HG03571 (cell line): ENCODE measurements around the gene AP3B1.
"Not testable (repeated sequence)": the region's sequence is repeated elsewhere in the genome, so short reads cannot be mapped to it uniquely, and the experiment has no call there.

Source experiments
- ATAC-seq: cut with Tn5 transposase; IDR thresholded peaks from one replicate; pipeline ENCODE4 v1.9.1; 2021; ENCODE audit not compliant: unreplicated experiment

AP3B1 gene

DNA sequence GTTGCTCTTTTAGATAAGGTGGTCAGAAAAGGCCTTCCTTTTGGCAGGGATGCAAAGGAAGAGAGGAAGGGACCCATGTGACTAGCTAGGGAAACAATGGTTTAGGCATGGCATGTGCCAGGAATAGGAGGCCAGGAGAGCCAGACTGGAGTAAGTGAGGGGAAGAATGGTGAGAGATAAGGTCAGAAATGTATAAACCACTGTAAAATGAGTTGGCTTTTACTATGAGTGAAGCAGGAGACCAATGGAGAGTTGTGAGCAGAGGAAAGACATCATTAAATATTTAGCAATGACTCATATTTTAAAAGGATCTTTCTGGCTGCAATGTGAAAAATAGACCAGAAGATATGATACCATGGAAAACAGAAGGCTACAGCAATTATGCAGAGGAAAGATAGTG, 50.9 kb downstream of the AP3B1 start:
- ATAC-seq, result no peak

DNA sequence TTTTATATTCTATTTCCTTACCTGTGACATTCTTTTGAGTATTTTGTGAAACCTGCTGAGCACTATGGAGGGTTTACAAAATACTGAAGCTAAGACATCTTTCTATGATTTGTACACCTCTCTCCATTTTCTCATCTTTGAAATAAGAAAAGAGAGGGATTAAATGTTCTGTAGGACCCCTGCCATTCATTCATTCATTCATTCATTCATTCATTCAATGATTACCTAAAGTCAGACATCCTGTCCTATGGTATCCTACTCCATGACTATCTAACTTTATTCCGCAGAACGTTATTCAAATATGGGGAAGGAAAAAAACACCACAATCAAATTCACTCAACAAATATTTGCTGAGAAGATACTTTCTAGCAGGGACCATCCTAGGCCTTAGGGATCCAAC, 51.4 kb downstream of the AP3B1 start:
- ATAC-seq, result no peak

DNA sequence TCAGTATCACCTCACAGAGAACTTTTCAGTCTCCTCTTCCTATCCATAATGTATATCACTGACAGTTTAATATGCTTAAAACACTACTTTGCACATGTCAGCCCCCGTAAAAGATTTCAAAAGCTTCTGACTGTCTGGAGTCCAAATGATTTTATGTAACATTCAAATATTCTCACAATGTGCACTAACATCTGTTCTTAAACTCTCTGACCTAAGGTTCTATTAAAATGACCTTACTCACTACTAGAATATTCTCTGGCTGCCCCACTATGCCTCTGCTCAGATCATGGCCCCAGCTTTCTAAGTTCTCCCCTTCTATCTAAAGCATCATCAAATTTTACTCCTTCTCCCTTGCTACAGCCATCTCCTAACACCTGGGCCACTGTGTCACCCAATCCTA, 52.5 kb downstream of the AP3B1 start:
- ATAC-seq, result no peak

DNA sequence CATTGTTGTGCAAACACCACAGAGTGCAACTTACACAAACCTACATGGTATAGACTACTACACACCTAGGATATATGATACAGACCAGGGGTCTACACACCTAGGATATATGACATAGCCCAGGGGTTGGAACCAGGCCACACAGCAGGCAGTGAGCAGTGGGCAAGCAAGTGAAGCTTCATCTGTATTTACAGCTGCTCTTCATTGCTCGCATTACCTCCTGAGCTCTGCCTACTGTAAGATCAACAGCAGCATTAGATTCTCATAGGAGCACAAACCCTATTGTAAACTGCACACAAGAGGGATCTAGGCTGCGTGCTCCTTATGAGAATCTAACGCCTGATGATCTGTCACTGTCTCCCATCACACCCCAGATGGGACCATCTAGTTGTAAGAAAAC, 56.6 kb downstream of the AP3B1 start:
- no peak for ATAC-seq

DNA sequence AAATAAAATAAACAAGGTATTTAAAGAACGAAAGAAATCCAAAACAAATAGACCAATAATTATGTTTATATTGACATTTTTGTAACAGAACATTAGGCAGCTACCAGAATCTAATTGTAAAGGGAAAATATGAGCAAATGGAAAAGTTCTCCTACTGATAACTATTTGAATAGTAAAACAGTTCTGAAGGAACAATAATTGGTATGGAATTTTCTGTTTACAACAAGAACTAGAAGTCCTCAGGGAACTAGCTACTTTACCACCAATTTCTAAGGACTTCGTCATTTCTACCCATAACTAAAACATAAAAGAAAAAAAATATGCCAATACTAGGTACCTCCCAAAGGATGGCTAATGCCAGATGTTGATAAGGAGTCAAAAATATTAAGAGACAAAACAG, 58.5 kb downstream of the AP3B1 start:
- no peak for ATAC-seq

DNA sequence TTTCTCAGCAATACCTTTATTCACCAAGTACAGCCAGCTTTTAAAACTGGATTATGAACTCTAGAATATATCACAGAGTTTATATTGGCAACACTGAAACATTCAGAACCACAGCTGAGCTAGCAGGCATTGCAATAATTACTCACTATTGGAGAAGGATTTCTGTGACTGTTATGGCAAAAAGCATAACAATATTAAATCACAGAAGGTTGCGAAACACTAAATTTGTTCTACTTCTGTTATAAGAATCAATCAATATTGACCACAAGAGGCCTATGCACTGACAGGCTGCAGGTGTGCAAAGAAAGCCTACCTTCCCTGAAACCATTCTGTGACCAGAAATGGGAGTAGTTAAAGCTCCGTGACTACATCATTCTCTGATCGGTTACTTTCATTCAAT, 59.2 kb downstream of the AP3B1 start:
- no peak for ATAC-seq

DNA sequence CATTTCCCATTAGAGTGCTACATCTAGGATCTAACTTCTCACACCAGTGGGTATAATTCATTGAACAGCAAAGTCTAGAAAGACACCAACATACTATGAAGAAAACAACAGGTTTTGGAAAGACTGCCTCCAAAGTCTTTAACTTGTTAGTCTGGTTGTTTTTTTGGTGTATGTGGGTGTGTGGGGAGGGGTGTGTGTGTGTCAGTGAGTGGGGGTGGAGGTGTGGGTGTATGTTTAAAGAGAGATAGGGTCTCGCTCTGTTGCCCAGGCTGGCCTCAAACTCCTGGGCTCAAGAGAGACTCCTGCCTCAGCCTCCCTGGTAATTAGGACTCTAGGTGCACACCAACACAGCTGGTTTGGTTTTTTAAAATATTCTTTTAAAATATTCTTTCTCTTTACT, 59.7 kb downstream of the AP3B1 start:
- no peak for ATAC-seq

DNA sequence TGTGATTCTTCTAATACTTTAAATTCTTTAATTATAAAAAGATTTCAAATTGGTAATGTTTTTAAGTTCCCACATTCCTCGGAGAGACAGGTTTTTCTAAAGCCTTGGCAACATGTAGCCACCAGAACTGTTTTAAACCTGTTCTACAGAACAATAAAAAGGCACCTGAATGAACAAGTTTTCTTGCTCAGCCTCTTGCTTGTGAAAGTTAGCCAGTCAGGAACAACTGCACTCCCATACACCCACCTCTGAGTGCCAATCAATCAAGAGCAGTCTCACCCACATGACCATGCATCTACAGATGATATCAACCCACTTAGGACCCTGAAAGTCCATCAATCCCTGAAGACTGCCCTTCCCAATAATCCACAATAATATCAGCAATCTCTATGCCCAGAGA, 62.3 kb downstream of the AP3B1 start:
- no peak for ATAC-seq

DNA sequence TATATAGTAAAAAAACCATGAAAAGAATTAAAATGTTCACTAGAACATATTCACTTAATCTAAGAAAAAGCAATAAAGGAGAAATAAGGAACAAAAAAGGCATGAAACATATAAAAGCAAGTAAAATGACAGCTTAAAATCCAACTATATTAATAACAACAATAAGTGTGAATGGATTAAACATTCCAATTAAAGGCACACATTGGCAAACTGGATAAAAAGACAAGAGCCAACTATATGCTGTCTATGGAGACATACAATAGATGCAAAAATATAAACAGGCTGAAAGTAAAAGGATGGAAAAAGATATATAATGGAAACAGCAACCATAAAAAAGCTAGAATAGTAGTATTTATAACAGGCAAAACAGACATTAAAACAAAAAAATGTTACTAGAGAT, 70.1 kb downstream of the AP3B1 start:
- no peak for ATAC-seq

DNA sequence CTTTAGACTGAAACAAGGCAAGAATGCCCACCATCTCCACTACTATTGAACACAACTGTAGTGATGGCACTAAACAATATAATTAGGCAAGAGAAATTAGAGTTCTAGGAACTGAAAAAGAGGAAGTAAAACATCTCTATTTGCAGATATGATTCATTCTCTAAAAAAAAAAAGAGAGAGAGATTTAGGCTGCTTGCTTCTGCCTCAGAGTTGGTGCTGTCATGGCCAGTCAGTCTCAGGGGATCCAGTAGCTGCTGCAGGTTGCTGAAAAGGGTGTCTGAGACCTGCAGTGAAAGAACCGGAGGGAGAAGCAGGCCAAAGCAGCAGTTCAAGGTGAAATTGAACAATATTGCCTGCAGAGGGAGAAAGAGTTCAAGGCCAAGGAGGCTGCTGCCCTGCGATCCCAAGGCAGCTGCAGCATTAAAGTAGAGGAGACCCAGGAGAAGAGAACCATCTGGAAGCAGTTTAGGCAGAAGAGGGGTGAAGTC, 72.5 kb downstream of the AP3B1 start:
- peak; percentile 98 for ATAC-seq

DNA sequence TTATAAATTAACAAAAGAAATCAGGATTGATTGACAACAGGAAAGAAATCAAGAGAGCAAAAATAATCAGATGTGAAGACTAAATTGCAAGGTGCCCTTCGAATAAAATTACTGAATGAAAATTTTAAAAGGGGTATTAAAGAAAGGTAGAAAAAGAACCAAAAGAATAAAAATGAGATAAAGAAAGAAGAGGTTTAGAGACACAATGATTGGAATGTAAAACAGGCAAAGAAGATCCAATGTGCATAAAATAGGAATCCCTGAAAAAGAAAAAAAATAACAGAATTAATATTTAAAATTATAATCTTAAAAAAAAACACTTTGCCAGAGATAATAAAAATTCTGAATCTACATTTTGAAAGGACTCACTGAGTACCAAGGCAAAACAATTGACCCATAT, 73.0 kb downstream of the AP3B1 start:
- no peak for ATAC-seq

DNA sequence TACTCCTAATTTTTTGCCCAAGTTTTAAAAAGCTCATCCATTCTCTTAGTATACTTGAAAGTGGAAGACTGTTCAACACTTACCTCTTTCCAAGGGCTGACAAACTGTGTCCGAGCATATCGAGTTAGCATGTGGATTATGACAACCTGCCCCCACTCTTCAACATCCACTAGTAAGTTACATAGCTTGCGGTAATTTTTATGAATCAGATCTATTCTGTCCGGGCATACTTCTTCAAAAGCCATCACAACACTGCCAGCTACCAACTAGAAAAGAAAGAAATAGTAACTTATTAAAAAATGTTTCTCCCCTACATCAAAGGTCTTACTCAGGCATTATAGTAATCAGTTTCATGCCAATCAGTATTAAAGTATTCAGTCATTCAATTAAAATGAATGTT, 78.5 kb downstream of the AP3B1 start:
- no peak for ATAC-seq

DNA sequence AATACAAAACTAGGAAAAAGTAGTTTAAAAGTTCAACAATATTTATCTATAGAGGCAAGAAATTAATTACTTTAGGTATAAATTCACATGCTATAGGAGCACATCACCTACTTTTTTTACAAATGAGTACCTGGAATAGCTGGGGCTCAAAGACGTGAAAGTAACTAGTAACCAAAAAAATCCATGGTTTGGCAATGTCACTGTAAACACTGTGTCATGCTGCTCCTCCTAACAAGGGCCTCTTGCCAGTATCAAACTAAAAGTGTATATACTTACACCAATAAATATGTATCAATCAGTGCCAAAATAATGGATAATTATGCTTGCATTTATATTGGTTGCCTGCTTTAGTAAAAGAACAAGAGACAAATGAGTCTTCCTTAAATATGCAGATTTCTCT, 78.9 kb downstream of the AP3B1 start:
- no peak for ATAC-seq

DNA sequence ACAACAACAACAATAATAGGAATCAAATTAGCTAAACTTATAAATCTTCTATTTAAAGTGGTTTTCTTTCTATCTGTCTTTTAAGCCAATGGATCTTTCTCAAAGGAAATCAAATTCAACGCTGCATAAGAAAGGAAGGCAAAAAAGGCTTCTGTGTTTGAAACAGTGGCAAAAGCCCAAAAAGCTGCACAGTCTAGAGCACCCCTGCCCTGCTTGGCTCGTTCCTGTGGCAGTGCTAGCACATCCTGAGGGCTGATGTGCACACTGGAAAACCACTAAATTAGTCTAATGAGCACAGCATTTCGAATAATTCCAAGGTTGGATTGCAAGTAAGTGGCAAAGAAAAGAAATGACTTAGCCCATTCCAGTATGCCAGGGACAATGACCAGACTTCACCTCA, 80.7 kb downstream of the AP3B1 start:
- ATAC-seq, result no peak

DNA sequence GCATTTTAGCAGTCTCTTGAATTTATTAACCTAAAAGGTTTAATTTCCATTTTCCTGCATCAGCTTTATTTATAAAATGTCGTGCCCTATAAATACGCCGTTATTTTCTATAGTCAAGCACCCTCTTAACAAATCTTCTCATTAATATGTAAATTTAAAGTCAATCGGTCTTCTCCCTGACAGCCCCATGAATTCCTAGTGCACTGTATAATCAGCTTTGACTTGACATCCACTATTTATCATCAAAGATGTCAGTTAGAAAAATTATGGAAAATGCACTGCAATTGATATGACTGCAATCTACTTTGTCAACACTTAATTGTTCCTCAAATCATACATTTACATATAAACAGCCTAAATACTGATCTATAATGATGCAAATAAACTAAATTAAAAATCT, 83.4 kb downstream of the AP3B1 start:
- ATAC-seq, result no peak

DNA sequence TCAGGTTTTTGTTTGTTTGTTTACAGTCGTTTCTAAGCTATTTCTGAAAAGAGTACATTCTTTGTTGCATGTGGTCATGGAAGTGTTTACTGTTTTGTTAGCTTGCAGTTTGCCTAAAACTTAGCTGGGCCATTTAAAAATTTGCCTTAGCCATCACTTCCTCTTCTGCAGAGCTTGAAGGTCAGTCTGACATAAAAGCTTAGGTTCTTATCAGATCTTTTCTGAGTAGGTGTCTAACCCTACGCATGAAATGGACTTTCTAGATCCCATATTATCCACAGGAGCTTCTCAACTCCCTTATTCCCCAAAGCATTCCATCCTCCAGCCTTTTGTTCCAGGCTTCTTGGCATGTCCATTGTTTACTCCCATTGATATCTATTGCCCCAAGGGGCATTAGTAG, 90.3 kb downstream of the AP3B1 start:
- no peak for ATAC-seq

DNA sequence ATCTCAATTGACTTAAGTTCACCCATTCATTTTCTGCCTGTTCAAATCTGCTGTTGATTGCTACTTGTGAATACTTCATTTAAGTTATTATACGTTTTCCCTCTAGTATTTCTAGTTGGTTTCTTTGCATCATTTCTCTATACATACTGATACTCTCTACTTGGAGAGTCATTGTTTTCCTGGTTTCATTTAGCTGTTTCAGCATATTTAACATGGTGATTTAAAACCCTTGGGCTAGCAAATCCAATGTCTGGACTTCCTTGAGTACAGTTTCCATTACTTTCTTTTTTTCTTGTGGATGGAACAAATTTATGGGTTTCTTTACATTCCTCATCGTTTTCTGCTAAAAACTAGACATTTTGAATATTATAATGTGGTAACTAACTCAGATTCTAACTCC, 90.7 kb downstream of the AP3B1 start:
- ATAC-seq, result no peak

DNA sequence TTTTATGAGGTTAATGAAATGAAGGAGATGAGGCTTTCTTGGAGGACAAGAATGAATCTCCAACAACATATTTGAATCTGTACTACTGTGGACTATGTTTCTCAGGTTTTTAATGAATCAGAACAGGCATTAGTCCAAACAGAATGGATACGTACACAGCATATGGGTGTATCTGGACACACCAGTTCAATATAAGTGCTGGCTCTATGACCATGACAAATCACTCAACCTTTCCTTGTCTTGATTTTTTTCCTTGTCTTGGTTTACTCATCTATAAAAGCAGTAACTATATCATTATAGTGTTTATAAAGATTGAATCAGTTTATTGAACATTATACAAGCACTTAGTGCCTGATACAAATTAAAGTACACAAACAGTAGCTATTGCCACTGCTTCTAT, 104.1 kb downstream of the AP3B1 start:
- no peak for ATAC-seq

DNA sequence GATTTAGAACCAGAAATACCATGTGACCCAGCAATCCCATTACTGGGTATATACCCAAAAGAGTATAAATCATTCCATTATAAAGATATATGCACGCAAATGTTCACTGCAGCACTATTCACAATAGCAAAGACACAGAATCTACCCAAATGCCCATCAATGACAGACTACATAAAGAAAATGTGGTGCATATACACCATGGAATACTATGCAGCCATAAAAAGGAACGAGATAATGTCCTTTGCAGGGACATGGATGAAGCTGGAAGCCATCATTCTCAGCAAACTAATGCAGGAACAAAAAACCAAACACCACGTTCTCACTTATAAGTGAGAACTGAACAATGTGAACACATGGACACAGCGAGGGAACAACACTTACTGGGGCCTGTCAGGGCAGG, 105.8 kb downstream of the AP3B1 start:
- not testable (repeated sequence) for ATAC-seq

DNA sequence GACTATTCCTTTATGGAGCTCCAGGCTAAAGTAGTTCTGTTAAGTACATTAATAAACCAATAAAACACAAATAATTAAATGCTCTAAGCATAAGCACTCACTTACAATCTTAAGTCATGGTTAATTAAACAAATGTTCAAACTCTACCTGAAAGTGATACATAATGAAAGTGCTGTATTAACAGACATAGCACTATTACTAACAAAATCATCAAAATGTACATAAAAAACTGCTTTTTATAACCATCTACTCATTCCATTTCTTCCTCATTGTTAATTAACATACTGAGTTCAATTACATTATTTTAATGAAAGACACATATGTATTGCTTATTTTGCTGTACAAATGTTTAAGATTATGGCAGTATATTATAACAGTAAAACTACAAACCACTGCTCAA, 107.3 kb downstream of the AP3B1 start:
- ATAC-seq, result no peak

DNA sequence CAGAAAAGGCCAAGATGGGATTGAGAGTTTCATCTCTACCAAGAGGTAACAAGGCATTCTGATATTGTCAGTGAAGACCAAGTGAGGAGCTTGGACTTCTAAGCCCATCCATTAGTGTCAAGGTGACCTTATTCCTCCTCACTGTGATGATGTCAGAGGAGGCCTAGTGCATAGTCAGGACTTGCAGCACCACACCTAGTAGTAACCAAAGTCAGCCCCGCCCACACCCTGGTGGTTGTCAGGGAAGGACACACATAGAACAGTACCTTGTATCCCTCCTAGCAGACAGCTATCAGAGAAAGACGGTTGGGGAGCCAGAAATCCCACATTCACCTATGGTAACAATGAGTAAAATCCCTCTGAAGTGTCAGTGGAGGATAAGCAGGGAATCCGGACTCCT, 111.7 kb downstream of the AP3B1 start:
- ATAC-seq, result no peak

DNA sequence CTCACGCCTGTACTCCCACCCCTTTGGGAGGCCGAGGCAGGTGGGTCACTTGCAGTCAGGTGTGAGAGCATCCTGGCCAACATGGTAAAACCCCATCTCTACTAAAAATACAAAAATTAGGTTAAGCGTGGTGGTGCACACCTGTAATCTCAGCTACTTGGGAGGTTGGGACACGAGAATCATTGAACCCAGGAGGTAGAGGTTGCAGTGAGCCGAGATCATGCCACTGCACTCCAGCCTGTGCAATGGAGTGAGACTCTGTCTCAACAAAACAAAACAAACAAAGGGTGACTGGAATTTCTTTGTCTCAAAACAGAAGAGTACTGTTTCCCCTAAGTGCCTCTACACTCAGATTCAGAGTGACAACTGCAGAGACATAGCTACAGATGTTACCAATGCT, 116.1 kb downstream of the AP3B1 start:
- no peak for ATAC-seq

DNA sequence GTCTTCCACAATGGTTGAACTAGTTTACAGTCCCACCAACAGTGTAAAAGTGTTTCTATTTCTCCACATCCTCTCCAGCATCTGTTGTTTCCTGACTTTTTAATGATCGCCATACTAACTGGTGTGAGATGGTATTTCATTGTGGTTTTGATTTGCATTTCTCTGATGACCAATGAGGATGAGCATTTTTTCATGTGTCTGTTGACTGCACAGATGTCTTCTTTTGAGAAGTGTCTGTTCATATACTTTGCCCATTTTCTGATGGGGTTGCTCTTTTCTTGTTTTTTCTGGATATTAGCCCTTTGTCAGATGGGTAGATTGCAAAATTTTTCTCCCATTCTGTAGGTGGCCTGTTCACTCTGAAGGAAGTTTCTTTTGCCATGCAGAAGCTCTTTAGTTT, 124.2 kb downstream of the AP3B1 start:
- not testable (repeated sequence) for ATAC-seq

DNA sequence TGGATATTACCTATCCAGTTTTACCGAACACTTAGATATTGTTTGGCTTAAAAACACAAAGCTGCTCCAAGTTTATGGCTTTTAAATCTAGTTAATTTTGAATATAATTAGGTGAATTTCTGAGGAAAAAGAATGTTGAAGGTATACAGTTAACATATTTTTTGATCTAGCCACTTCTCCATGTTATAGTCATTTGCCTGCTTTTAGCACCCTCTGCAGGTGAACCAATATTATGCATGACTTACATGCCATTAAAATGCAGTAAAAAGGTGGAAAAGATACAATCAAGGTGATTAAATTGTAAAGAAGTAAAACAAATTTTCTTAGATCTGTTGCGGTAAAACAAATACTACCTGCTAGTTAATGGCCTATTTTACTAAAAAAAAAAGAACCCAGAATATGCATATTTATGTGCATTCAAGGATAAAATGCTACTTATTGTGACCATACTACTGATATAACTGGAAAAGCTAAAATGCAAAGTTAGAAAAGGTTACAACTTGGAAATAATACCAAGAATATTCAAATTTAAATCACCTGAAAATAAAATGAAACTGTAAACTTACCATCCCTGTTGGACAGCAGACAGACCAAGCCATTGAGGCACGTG, 132.1 kb downstream of the AP3B1 start:
- no peak for ATAC-seq
